ENCODE data around the gene CEP170B.
"Not testable (repeated sequence)": the region's sequence is repeated elsewhere in the genome, so short reads cannot be mapped to it uniquely, and the experiment has no call there.

The CEP170B gene

DNA sequence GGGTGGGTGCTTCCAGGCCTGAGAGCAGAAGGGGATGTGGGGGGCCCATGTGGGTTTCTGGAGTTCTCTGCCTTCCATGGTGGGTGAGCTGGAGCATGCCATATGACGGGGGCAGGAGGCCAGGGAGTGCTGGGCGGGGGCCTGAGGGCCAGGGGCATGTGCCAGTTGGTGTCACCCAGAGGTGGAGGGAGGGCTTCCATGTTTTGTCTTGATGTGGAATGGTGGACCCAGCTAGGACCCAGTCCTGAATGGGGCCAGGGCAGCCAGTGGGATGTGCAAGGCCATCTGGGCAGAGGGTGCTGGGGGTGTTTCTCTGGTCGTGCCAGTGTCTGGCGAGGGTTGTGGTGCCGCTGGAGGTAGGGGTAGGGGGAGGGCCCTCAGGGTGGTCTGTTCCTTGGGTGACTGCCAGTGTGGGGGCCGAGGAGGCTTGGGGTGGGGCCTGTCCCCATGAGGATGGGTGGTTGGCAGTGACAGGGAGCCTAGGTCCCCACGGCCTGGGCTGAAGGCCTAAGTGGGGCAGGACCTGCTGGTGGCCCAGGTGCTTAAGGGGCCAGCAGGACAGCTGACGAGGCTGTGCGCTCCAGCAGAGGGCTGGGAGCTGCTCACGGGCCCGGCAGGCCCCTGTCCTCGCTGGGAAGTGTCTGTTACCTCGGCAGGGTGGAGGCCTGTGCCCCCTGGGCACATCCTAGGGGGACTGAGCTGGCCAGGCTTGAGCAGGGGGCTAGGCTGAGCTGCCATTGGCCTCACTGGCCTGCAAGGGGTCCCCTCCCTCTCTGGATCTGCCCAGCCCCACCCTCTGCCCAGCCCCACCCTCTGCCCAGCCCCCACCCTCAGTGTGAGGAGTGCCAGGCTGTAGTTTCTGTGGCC, 26.8 kb downstream of the CEP170B start:
- no peak for DNase-seq (ENCODE audit: low read depth)

- no peak for DNase-seq (ENCODE audit: low read depth)
Observed at GRCh38 chr14:104892531-104893434, 27.7 kb downstream of the CEP170B start.

- no peak for DNase-seq (ENCODE audit: low read depth)
Observed at GRCh38 chr14:104893435-104894207, 28.6 kb downstream of the CEP170B start.

- DNase-seq (ENCODE audit: low read depth): no peak
Observed at GRCh38 chr14:104894331-104895206, 29.5 kb downstream of the CEP170B start.

DNA sequence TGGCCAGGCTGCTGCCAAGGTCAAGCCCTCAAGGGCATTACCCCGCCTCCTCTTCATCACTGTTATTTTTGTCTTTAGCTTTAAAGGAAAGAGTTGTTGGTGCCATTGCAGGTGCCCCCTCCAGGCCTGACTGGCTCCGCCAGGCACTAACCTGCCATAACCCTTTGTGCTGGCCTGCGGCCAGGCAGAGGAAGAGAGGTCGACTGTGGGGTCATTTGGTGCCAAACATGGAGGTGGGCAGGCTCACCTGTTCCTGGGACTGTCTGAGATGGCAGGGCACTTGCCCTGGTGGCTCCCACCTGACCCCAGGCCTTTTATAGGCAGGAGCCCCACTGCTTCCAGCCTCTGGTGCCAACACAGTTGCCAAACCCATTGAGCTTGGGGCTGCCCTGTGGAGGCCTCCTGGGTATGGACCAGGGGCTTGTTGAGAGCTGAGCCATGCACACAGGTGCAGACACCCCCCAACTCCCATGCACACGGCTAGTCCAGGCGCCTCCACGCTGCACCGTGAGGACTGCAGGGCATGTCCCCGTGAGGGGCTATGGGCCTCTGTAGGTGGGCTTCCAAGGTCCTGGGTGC, 30.2 kb downstream of the CEP170B start:
- no peak for DNase-seq (ENCODE audit: low read depth)

DNA sequence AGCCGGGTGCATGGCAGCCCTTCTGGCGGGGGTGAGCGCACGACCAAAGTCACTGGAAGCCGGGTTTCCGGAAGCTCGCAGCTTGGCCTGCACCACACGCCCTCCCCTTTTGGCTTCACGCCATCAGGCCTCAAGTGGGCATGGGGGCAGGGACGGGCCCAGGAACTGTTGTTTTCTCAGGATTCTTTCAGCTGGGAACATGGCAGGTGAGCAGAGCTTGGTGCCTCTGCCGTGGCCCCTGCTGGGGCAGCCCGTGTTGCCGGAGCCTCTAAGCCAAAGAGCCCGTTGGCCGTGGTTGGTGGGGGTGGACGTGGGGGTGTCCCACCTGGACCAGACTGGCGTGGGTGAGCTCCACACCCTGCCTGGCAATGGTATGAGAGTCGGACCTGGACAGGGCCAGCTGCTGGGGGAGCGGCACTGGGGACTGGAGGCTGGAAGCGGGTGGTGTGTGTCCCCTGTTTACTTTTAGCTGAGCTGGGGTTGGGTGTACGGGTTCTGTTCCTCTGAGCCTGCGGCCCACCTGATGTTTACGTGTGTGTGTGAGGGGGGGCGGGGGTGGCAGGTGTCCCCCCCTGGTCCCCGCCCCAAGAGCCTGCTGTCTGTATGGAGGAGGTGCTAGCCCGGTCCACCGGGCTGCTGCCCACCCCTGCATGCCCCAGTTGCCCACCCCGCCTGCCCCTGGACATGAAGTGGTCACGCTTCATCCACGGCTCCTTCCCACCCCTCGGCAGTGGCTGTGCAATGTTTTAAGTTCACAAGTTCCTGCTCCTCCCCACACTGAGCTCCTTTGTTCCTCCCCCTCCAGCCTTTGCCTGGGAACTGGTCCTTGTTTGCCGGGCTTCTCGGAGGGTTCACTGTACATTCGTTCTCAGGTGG, 31.0 kb downstream of the CEP170B start:
- DNase-seq (ENCODE audit: low read depth): peak; percentile 16

DNA sequence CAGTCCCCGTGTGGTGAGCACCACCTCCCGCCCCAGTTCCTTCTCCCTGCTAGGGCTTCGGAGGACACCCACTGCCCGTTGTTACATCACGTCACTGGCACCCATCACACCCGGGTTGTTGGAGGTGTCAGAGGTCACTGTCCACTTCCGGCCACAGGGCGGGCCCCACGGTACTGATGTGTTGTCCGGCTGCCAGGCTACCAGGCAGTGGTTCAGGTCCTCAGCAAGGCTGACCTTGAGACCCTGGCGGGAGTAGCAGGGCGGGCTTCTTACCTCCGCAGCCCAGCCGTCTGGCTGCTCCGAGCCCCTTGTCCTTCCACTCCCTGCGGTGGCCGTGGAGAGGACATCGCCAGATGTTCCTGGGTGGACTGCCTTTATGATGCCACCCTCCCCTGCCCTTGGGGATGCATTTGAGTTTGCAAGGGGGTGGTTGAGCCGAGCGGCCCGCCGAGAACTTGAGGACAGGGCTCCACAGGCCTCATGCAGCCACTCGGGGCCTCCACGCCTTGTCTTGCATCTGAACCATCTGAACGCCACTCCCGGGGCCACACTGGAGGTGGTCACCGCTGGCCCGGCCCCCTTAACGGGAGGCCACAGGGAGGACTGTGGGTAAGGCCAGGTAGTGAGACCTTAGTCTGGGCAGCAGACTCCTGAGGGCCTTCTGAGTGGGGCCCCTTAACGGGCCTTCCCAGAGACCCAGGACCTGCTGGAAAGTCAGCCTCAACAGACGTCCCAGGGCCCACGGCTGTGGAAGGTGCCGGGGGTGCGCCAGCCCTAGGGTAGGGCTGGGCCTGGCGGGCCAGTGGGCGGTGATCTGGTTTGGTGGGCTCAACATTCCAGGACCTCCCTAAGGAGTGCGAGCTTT, 32.5 kb downstream of the CEP170B start:
- no peak for DNase-seq (ENCODE audit: low read depth)

DNA sequence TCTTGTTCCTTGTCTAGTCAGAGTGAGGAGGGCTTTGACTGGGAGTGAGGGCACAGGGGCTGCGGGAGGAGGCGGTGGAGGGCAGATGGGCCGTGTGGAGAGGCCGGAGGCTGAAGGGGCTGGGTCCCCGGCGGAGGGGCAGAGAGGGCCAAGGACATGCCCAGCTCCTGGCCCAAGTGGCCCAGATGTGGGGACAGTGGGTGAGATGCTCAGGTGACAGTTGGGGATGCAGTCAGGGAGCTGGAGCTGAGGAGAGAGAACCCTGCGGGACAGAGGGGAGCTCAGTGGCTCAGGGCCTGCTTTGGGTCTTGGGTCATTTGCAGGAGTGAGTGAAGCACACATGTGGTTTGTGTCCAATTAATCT, 33.1 kb downstream of the CEP170B start:
- DNase-seq (ENCODE audit: low read depth): no peak

GRCh38 chr14:104898870-104899510, 33.9 kb downstream of the CEP170B start:
- DNase-seq (ENCODE audit: low read depth): no peak

GRCh38 chr14:104899781-104900180, 34.7 kb downstream of the CEP170B start:
- no peak for DNase-seq (ENCODE audit: low read depth)

DNA sequence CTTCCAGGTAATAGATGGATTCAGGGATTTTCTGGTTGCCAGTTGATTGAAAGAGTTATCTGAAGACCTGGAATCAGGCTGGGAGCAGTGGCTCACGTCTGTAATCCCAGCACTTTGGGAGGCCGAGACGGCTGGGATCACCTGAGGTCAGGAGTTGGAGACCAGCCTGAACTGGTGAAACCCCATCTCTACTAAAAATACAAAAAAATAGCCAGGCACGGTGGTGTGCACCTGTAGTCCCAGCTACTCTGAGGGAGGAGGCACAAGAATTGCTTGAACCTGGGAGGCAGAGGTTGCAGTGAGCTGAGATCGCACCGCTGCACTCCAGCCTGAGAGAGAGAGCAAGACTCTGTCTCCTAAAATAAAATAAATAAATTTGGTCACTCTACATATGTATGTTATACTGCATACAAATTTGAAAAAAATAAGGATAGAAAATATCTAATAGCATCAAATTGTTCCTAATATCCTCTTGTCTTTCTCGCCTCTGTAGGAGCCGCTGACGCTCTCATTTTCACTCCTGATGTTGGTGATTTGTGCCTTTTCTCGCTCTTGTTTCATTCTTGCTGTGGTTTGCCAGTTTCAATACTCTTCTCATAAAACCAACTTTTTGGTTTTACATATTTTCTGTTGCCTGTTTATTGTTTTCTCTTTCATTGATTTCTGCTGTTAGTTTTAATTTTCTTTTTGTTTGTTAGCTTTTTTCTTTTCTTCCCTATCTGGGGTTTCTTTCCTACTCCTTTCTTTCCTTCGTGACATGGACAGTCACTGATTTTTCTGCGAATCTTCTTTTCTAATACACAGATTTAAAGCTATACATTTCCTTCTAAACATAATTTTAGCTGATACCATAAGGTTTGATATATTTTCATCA, 35.8 kb downstream of the CEP170B start:
- DNase-seq (ENCODE audit: low read depth): no peak

GRCh38 chr14:104903990-104904389, 38.9 kb downstream of the CEP170B start:
- no peak for DNase-seq (ENCODE audit: low read depth)

- DNase-seq (ENCODE audit: low read depth): not testable (repeated sequence)
Observed at GRCh38 chr14:104904650-104905578, 39.8 kb downstream of the CEP170B start.

DNA sequence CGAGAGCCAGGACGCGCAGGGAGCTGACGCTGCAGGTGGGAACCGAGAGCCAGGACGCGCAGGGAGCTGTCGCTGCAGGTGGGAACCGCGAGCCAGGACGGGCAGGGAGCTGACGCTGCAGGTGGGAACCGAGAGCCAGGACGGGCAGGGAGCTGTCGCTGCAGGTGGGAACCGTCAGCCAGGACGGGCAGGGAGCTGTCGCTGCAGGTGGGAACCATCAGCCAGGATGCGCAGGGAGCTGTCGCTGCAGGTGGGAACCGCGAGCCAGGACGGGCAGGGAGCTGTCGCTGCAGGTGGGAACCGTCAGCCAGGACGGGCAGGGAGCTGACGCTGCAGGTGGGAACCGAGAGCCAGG, 40.5 kb downstream of the CEP170B start:
- DNase-seq (ENCODE audit: low read depth): not testable (repeated sequence)

- no peak for DNase-seq (ENCODE audit: low read depth)
Observed at GRCh38 chr14:104908303-104908702, 43.2 kb downstream of the CEP170B start.

GRCh38 chr14:104912053-104912452, 47.0 kb downstream of the CEP170B start:
- no peak for DNase-seq (ENCODE audit: low read depth)
